ENCODE data around the gene SIX6. TPM values are rescaled to one million over a fixed set of nuclear protein-coding genes. Genes with fewer than 3 reads are reported as not detected.

SIX6 gene
- total RNA-seq, 1 experiment from 2014 or later = not detected

DNA sequence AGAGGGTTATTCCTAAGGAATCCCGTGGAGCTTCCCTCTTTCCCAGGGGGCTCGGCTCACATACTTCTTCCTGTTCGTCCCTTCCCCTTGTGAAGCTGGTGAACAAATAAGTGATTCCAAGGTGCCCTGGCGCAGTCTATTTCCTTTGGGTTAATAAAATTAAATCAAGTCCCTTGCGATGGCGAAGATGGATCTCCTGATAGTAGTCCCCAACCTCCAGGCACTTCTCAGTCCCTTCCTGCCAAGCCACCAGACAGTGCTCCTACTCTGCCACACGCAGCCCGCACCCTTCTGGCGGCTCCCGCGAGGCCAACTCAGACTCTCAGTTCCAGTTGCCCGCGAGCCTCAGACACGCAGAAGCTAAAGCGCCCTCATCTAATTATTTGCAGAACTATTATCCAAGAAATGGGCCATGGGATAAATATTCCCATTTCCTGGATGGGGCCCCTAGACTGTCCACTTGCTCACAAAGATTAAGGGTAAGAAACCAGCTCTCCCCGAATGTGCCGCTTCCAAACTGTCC, 2.4 kb upstream of the SIX6 start:
- Mint-ChIP-seq H3K27me3 (ENCODE audit: insufficient read depth, unreplicated experiment) (peaks cover 7% of the 10 kb centered on the region), H3K4me3 (ENCODE audit: unreplicated experiment) (no peak overlapping the region), H3K9me3 (ENCODE audit: unreplicated experiment) (no peaks in the 10 kb centered on the region), H3K4me1 (ENCODE audit: low read depth, unreplicated experiment) (no peaks in the 10 kb centered on the region), H3K27ac (ENCODE audit: unreplicated experiment) (no peak overlapping the region), H3K36me3 (ENCODE audit: insufficient read depth, unreplicated experiment) (no peaks in the 10 kb centered on the region)
- H3K36me3 ChIP-seq (ENCODE audit: control insufficient read depth, insufficient read depth, low read length) = no peaks in the 10 kb centered on the region
- H3K4me1 ChIP-seq = no peaks in the 10 kb centered on the region
- TF ChIP-seq CTCF (IDR thresholded peaks at IDR 0.05; ENCODE audit: insufficient read depth in 1 of 2, low read depth in 1 of 2, low read length in 1 of 2, severe bottlenecking in 1 of 2, unreplicated experiment in 1 of 2) = no peak
- H3K27me3 ChIP-seq (replicated peaks; ENCODE audit: control insufficient read depth, insufficient read depth, low read length) = no peaks in the 10 kb centered on the region; the same call in 1 of the 2 replicates
- intact Hi-C loops (cut with micrococcal nuclease; ENCODE audit: unreplicated experiment) = no loop called here
- BruUV-seq (replicated peaks) = no TSS peak
- CTCF ChIA-PET = no interaction called here
- no peak overlapping the region for H3K4me3 ChIP-seq (ENCODE audit: low read depth, low read length)
- DNase-seq = no peak
- POLR2A ChIA-PET = no interaction called here
- no peaks in the 10 kb centered on the region for H3K9me3 ChIP-seq

GRCh38 chr14:60506985-60507829, 1.7 kb upstream of the SIX6 start:
- Histone ChIP-seq H3K9me3 (no peaks in the 10 kb centered on the region), H3K36me3 (ENCODE audit: control insufficient read depth, insufficient read depth, low read length) (no peaks in the 10 kb centered on the region), H3K27me3 (replicated peaks; ENCODE audit: control insufficient read depth, insufficient read depth, low read length) (no peaks in the 10 kb centered on the region; the same call in 1 of the 2 replicates), H3K4me3 (ENCODE audit: low read depth, low read length) (no peak overlapping the region), H3K4me1 (no peaks in the 10 kb centered on the region)
- POLR2A ChIA-PET = no interaction called here
- Mint-ChIP-seq H3K4me3 (ENCODE audit: unreplicated experiment) (no peak overlapping the region), H3K36me3 (ENCODE audit: insufficient read depth, unreplicated experiment) (no peaks in the 10 kb centered on the region), H3K9me3 (ENCODE audit: unreplicated experiment) (no peaks in the 10 kb centered on the region), H3K27ac (ENCODE audit: unreplicated experiment) (no peak overlapping the region), H3K27me3 (ENCODE audit: insufficient read depth, unreplicated experiment) (peaks cover 7% of the 10 kb centered on the region), H3K4me1 (ENCODE audit: low read depth, unreplicated experiment) (no peaks in the 10 kb centered on the region)
- DNase-seq = no peak
- CTCF ChIA-PET = no interaction called here
- TF ChIP-seq CTCF (IDR thresholded peaks at IDR 0.05; ENCODE audit: insufficient read depth in 1 of 2, low read depth in 1 of 2, low read length in 1 of 2, severe bottlenecking in 1 of 2, unreplicated experiment in 1 of 2) = no peak
- intact Hi-C loops (cut with micrococcal nuclease; ENCODE audit: unreplicated experiment) = no loop called here
- BruUV-seq (replicated peaks) = no TSS peak

DNA sequence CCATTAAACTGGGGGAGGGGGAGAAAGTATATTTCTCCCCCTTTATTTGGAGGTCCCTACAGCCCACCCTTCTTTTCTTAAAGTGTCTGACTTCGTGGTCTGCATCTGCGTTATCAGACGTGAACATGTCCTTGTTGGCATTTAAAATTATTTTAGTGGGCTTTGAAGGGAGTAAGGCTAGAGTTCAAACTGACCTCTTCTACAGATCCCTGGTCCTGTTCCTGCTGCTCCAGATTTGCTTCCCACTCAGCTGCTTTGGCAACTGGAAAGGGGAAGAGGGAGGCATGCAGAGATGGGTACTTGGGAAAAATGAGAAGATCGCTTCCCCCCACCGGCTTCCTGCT, 611 bp upstream of the SIX6 start:
- H3K4me3 Mint-ChIP-seq (ENCODE audit: unreplicated experiment) = no peak overlapping the region
- no peak overlapping the region for H3K27ac Mint-ChIP-seq (ENCODE audit: unreplicated experiment)
- no peaks in the 10 kb centered on the region for H3K9me3 Mint-ChIP-seq (ENCODE audit: unreplicated experiment)
- H3K36me3 Mint-ChIP-seq (ENCODE audit: insufficient read depth, unreplicated experiment) = no peaks in the 10 kb centered on the region
- no peaks in the 10 kb centered on the region for H3K9me3 ChIP-seq
- CTCF ChIA-PET = no interaction called here
- no peaks in the 10 kb centered on the region for H3K4me1 ChIP-seq
- no TSS peak for BruUV-seq (replicated peaks)
- H3K36me3 ChIP-seq (ENCODE audit: control insufficient read depth, insufficient read depth, low read length) = no peaks in the 10 kb centered on the region
- no peak overlapping the region for H3K4me3 ChIP-seq (ENCODE audit: low read depth, low read length)
- no peaks in the 10 kb centered on the region for H3K4me1 Mint-ChIP-seq (ENCODE audit: low read depth, unreplicated experiment)
- POLR2A ChIA-PET = no interaction called here
- no peak for TF ChIP-seq CTCF (IDR thresholded peaks at IDR 0.05; ENCODE audit: insufficient read depth in 1 of 2, low read depth in 1 of 2, low read length in 1 of 2, severe bottlenecking in 1 of 2, unreplicated experiment in 1 of 2)
- DNase-seq = no peak
- intact Hi-C loops (cut with micrococcal nuclease; ENCODE audit: unreplicated experiment) = no loop called here
- H3K27me3 ChIP-seq (replicated peaks; ENCODE audit: control insufficient read depth, insufficient read depth, low read length) = no peaks in the 10 kb centered on the region; the same call in 1 of the 2 replicates
- H3K27me3 Mint-ChIP-seq (ENCODE audit: insufficient read depth, unreplicated experiment) = peaks cover 7% of the 10 kb centered on the region
